HL-60 (cell line): ENCODE results near the gene HABP2.

Source experiments
- TF ChIP-seq, protein P1 (sequence below): IDR thresholded peaks from 2 replicates; pipeline ENCODE4 v1.6.1; 2012; ENCODE audit warnings: low read depth; ENCODE audit not compliant: insufficient replicate concordance
- TF ChIP-seq, protein P2 (sequence below): IDR thresholded peaks from one replicate; pipeline ENCODE4 v1.5.1; 2011; ENCODE audit warnings: low read length, control low read depth, inconsistent platforms; ENCODE audit not compliant: insufficient read depth

DNA sequence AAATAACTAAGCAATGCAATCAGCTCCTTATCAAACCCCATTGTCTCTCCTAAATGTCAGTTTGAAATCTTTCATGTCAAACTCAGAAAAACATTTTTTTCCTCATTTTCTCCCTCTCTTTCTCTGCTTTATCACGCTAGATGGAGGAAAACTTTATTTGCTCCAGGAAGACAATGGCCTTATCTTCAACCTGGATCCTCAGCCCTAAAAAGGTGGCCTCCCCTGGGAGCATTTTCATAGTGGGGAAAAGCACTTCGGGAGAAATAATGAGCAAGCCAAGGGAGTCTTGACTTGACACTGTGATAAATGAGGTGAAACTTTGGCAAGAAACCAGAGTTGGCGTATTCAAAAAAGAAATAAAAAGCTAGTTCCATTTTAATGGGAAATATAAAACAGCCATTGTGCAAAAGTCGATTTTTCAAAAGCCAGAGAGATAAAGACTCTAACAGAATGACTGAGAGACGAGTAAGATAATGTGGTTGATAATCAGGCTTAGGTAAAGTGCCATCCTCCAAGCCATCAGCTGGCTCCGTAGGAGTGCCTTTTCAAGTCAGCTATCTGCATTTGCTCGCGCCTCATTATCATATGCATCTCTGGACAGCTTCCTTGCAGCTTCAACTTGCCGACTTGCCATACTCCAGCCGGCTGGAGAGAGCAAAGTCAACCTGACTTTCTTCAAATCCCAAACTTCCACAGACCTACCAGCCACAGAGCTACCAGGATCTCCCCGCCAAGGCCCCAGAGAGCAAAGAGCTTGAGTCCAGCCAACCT, 19.9 kb downstream of the HABP2 start:
- TF ChIP-seq, protein P1, sequence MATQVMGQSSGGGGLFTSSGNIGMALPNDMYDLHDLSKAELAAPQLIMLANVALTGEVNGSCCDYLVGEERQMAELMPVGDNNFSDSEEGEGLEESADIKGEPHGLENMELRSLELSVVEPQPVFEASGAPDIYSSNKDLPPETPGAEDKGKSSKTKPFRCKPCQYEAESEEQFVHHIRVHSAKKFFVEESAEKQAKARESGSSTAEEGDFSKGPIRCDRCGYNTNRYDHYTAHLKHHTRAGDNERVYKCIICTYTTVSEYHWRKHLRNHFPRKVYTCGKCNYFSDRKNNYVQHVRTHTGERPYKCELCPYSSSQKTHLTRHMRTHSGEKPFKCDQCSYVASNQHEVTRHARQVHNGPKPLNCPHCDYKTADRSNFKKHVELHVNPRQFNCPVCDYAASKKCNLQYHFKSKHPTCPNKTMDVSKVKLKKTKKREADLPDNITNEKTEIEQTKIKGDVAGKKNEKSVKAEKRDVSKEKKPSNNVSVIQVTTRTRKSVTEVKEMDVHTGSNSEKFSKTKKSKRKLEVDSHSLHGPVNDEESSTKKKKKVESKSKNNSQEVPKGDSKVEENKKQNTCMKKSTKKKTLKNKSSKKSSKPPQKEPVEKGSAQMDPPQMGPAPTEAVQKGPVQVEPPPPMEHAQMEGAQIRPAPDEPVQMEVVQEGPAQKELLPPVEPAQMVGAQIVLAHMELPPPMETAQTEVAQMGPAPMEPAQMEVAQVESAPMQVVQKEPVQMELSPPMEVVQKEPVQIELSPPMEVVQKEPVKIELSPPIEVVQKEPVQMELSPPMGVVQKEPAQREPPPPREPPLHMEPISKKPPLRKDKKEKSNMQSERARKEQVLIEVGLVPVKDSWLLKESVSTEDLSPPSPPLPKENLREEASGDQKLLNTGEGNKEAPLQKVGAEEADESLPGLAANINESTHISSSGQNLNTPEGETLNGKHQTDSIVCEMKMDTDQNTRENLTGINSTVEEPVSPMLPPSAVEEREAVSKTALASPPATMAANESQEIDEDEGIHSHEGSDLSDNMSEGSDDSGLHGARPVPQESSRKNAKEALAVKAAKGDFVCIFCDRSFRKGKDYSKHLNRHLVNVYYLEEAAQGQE: no peak
- TF ChIP-seq, protein P2, sequence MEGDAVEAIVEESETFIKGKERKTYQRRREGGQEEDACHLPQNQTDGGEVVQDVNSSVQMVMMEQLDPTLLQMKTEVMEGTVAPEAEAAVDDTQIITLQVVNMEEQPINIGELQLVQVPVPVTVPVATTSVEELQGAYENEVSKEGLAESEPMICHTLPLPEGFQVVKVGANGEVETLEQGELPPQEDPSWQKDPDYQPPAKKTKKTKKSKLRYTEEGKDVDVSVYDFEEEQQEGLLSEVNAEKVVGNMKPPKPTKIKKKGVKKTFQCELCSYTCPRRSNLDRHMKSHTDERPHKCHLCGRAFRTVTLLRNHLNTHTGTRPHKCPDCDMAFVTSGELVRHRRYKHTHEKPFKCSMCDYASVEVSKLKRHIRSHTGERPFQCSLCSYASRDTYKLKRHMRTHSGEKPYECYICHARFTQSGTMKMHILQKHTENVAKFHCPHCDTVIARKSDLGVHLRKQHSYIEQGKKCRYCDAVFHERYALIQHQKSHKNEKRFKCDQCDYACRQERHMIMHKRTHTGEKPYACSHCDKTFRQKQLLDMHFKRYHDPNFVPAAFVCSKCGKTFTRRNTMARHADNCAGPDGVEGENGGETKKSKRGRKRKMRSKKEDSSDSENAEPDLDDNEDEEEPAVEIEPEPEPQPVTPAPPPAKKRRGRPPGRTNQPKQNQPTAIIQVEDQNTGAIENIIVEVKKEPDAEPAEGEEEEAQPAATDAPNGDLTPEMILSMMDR: no peak
